HEK293T (cell line): ENCODE results near the gene PITRM1.

Source experiments
- BHLHE40 ChIP-seq: fragments of 450-650 bp; IDR thresholded peaks from 2 replicates; pipeline ENCODE4 v1.6.1; 2016; ENCODE audit warnings: mild to moderate bottlenecking, moderate library complexity, borderline replicate concordance
- FOXA1 ChIP-seq: fragments of 450-650 bp; IDR thresholded peaks from 2 replicates; pipeline ENCODE4 v1.6.1; 2016; ENCODE audit warnings: mild to moderate bottlenecking
- FOXK2 ChIP-seq: fragments of 450-650 bp; IDR thresholded peaks from 2 replicates; pipeline ENCODE4 v1.6.1; 2016; ENCODE audit warnings: mild to moderate bottlenecking
- FOXM1 ChIP-seq: fragments of 450-650 bp; IDR thresholded peaks from 2 replicates; pipeline ENCODE4 v1.6.1; 2017; ENCODE audit warnings: mild to moderate bottlenecking, borderline replicate concordance
- HDGF ChIP-seq: fragments of 450-650 bp; IDR thresholded peaks from 2 replicates; pipeline ENCODE4 v1.6.1; 2017; ENCODE audit warnings: antibody characterized with exemption, borderline replicate concordance
- L3MBTL2 ChIP-seq: fragments of 450-650 bp; conservative IDR thresholded peaks from 2 replicates; pipeline ENCODE4 v1.6.1; 2016; ENCODE audit warnings: mild to moderate bottlenecking
- SP1 ChIP-seq: fragments of 450-650 bp; IDR thresholded peaks from 2 replicates; pipeline ENCODE4 v1.6.1; 2017
- SUZ12 ChIP-seq: fragments of 450-650 bp; IDR thresholded peaks from 2 replicates; pipeline ENCODE4 v1.6.1; 2016; ENCODE audit warnings: mild to moderate bottlenecking
- ZNF384 ChIP-seq: fragments of 450-650 bp; IDR thresholded peaks from 2 replicates; pipeline ENCODE4 v1.6.1; 2016

DNA sequence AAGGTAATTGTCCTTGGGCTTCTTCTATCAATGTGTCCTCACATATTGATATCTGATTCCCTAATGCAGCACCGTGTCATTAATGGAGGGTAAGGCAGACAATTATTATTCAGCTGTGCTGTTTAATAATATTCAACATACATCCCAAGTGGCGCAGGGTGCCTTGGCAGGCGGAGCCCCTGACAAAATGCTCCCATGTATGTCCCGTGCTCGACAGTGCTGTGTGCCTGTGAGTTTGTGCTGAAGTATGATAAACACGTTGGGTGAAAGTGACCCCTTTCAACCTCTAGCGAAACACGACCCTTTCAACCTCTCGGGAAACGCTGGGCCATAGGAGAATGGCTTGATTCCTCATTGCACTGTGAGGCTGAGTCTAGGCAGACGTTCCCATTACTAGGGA is 73.9 kb downstream of the PITRM1 start:
- no peak for TF ChIP-seq FOXA1
- no peak for TF ChIP-seq SP1
- TF ChIP-seq ZNF384: no peak
- TF ChIP-seq FOXK2: no peak
- TF ChIP-seq BHLHE40: no peak
- TF ChIP-seq HDGF: no peak
- TF ChIP-seq L3MBTL2: no peak
- TF ChIP-seq FOXM1: no peak
- no peak for TF ChIP-seq SUZ12
